Measurements from ENCODE around the gene RPTOR. TPM values are rescaled to one million over a fixed set of nuclear protein-coding genes. Genes with fewer than 3 reads are reported as not detected.

The RPTOR gene
- polyA plus RNA-seq, 1 donor (not counting 4 experiments of a cell fraction or from before 2014, with no cell fraction given), result 4.0 TPM

DNA sequence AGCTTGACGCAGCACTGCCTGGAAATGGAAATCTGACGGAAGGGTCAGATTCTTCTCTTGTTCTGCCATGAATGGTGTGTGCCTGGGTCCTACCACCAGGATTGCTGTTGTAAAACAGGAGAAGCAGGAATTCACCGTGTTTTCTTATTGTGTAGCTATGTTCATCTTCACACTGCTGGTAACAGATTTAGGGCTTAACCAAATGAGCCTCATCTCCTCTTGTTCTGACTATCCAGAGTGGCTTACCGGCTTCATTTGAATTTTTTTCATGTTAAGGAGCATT lies 349.7 kb downstream of the RPTOR start:
- Histone ChIP-seq H3K4me2 (ENCODE audit: control insufficient read depth, extremely low read depth, insufficient read depth, low read depth, low read length) (no peak overlapping the region), H3K4me1 (ENCODE audit: control insufficient read depth, extremely low read depth, insufficient read depth, low read length) (peaks cover 42% of the 10 kb centered on the region), H3K9ac (ENCODE audit: control insufficient read depth, extremely low read depth, insufficient read depth, low read length) (no peak overlapping the region), H3K27me3 (ENCODE audit: control insufficient read depth, extremely low read depth, insufficient read depth, low read length) (no peaks in the 10 kb centered on the region), H3K27ac (ENCODE audit: control insufficient read depth, insufficient read depth, low read length) (no peak overlapping the region), H3K79me2 (ENCODE audit: control insufficient read depth, insufficient read depth, low read length) (no peaks in the 10 kb centered on the region), H4K20me1 (ENCODE audit: control insufficient read depth, extremely low read depth, insufficient read depth, low read length) (no peaks in the 10 kb centered on the region), H3K9me1 (ENCODE audit: control insufficient read depth, extremely low read depth, insufficient read depth, low read length) (no peaks in the 10 kb centered on the region), H3K36me3 (ENCODE audit: control insufficient read depth in 2 of 2, extremely low read depth in 1 of 2, insufficient read depth in 2 of 2, low read length in 2 of 2) (peaks cover 3 to 12% of the 10 kb centered on the region in 2 experiments), H3K4me3 (ENCODE audit: control insufficient read depth in 2 of 3, extremely low read depth in 1 of 3, insufficient read depth in 2 of 3, low read depth in 1 of 3, low read length in 3 of 3) (no peak overlapping the region), H3K9me3 (ENCODE audit: control insufficient read depth, low read depth, low read length) (no peaks in the 10 kb centered on the region), H2AFZ (ENCODE audit: control insufficient read depth, low read length) (no peak overlapping the region)
- FAIRE-seq, result no peak
- dilution Hi-C loops (cut with MboI; ENCODE audit: extremely low pct_ligation_motif_present, low sequenced_read_pairs), result no loop called here
- no peak for DNase-seq (ENCODE audit: low read depth, low spot score)
- TF ChIP-seq EZH2 (IDR thresholded peaks at IDR 0.05; ENCODE audit: low read length), result no peak
- TF ChIP-seq, protein P1, sequence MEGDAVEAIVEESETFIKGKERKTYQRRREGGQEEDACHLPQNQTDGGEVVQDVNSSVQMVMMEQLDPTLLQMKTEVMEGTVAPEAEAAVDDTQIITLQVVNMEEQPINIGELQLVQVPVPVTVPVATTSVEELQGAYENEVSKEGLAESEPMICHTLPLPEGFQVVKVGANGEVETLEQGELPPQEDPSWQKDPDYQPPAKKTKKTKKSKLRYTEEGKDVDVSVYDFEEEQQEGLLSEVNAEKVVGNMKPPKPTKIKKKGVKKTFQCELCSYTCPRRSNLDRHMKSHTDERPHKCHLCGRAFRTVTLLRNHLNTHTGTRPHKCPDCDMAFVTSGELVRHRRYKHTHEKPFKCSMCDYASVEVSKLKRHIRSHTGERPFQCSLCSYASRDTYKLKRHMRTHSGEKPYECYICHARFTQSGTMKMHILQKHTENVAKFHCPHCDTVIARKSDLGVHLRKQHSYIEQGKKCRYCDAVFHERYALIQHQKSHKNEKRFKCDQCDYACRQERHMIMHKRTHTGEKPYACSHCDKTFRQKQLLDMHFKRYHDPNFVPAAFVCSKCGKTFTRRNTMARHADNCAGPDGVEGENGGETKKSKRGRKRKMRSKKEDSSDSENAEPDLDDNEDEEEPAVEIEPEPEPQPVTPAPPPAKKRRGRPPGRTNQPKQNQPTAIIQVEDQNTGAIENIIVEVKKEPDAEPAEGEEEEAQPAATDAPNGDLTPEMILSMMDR (optimal IDR thresholded peaks at IDR 0.05 in 1 of 3, IDR thresholded peaks at IDR 0.05 in 1 of 3, conservative IDR thresholded peaks at IDR 0.05 in 1 of 3; ENCODE audit: extremely low read depth in 1 of 3, insufficient read depth in 2 of 3, low read length in 3 of 3), result peak in 2 of 3 experiments; percentile 22 to 45

DNA sequence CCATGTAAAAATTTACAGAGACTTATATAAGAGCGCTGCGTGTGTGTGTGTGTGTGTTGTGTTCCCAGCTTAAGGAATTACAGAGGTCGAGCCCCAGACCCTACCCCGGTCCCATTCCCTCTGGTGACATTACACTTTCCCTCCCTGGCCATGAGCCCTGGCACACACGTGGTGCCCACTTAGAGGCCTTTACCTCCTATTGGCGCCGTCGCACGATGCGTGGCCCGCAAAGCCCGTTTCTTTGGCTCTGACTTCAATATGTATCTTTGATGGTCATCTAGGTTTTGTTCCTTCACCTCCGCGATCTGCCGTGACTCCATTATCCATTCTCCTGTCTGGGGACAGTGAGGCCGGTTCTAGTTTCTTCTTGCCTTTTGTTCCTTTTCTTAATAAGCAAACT lies 350.1 kb downstream of the RPTOR start:
- Histone ChIP-seq H3K27me3 (ENCODE audit: control insufficient read depth, extremely low read depth, insufficient read depth, low read length) (no peaks in the 10 kb centered on the region), H3K79me2 (ENCODE audit: control insufficient read depth, insufficient read depth, low read length) (no peaks in the 10 kb centered on the region), H3K4me2 (ENCODE audit: control insufficient read depth, extremely low read depth, insufficient read depth, low read depth, low read length) (no peak overlapping the region), H3K9me1 (ENCODE audit: control insufficient read depth, extremely low read depth, insufficient read depth, low read length) (no peaks in the 10 kb centered on the region), H3K4me3 (ENCODE audit: control insufficient read depth in 2 of 3, extremely low read depth in 1 of 3, insufficient read depth in 2 of 3, low read depth in 1 of 3, low read length in 3 of 3) (no peak overlapping the region), H3K4me1 (ENCODE audit: control insufficient read depth, extremely low read depth, insufficient read depth, low read length) (peaks cover 45% of the 10 kb centered on the region), H3K36me3 (ENCODE audit: control insufficient read depth in 2 of 2, extremely low read depth in 1 of 2, insufficient read depth in 2 of 2, low read length in 2 of 2) (peaks cover 3 to 12% of the 10 kb centered on the region in 2 experiments), H3K27ac (ENCODE audit: control insufficient read depth, insufficient read depth, low read length) (no peak overlapping the region), H4K20me1 (ENCODE audit: control insufficient read depth, extremely low read depth, insufficient read depth, low read length) (no peaks in the 10 kb centered on the region), H2AFZ (ENCODE audit: control insufficient read depth, low read length) (no peak overlapping the region), H3K9ac (ENCODE audit: control insufficient read depth, extremely low read depth, insufficient read depth, low read length) (no peak overlapping the region), H3K9me3 (ENCODE audit: control insufficient read depth, low read depth, low read length) (no peaks in the 10 kb centered on the region)
- FAIRE-seq (no peak), DNase-seq (ENCODE audit: low read depth, low spot score) (no peak)
- TF ChIP-seq, protein P1 (optimal IDR thresholded peaks at IDR 0.05 in 1 of 3, IDR thresholded peaks at IDR 0.05 in 1 of 3, conservative IDR thresholded peaks at IDR 0.05 in 1 of 3; ENCODE audit: extremely low read depth in 1 of 3, insufficient read depth in 2 of 3, low read length in 3 of 3), result no peak
- TF ChIP-seq EZH2 (IDR thresholded peaks at IDR 0.05; ENCODE audit: low read length), result no peak
- dilution Hi-C loops (cut with MboI; ENCODE audit: extremely low pct_ligation_motif_present, low sequenced_read_pairs), result no loop called here

Data from keratinocyte (primary cell).